GM19025 (cell line): ENCODE data around the gene COPS4.
"Not testable (repeated sequence)": the region's sequence is repeated elsewhere in the genome, so short reads cannot be mapped to it uniquely, and the experiment has no call there.

ENCODE experiments used
- ATAC-seq: cut with Tn5 transposase; IDR thresholded peaks from one replicate; pipeline ENCODE4 v1.9.1; 2021; ENCODE audit warnings: mild to moderate bottlenecking, low read depth, moderate library complexity; ENCODE audit not compliant: unreplicated experiment

The COPS4 gene

DNA sequence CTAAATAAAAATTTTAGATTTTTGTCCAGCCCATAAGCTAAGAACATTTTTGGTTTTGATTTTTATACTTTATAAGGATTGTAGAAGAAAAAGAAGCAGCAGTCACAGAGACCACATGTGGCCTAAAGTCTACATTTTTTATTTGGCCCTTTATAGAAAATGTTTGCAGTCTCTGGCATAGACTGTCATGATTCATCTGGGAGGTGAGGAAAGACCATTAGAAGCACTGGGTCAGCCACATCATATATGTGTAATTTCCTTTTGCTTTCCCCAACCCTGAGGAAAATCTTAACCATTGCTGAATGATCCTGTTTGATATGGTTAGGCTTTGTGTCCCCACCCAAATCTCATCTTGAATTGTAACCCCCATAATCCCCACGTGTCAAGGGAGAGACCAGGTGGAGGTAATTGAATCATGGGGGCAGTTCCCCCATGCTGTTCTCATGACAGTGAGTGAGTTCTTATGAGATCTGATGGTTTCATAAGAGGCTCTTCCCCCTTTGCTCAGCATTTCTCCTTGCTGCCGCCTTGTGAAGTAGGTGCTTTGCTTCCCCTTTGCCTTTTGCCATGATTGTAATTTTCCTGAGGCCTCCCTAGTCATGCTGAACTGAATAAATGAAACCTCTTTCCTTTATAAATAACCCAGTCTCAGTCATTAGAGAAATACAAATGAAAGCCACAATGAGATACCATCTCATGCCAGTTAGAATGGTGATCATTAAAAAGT, 12.1 kb upstream of the COPS4 start:
- ATAC-seq = no peak

- ATAC-seq = not testable (repeated sequence)
Measured at GRCh38 chr4:83023599-83023998, 11.4 kb upstream of the COPS4 start.

DNA sequence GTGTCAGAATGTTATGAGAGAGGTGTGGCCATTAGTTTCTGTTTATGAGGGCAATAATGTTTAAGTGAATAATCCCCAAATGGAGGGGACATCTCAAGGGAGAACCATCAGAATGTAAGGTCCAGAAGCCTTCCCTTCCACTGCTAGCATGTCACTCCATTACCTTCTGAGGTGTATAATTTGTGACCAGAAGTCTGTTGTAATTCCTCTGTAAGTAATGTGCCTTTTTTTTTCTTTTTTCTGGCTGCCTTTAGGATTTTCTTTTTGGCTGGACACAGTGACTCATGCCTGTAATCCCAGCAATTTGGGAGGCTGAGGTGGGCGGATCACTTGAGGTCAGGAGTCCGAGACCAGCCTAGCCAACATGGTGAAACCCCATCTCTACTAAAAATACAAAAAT, 10.8 kb upstream of the COPS4 start:
- no peak for ATAC-seq

DNA sequence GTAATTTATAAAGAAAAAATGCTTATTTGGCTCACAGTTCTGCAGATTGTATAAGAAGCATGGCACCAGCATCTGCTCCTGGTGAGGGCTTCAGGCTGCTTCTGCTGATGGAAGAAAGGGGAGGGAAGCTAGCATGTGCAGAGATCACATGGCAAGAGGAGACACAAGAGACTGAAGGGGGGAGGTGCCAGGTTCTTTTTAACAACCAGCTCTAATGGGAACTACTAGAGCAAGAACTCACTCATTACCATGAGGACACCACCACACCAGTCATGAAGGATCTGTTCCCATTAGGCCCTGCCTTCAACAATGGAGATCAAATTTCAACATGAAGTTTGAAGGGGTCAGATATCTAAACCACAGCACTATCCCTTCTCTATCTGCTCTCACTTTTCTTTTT, 9.4 kb upstream of the COPS4 start:
- ATAC-seq = no peak

DNA sequence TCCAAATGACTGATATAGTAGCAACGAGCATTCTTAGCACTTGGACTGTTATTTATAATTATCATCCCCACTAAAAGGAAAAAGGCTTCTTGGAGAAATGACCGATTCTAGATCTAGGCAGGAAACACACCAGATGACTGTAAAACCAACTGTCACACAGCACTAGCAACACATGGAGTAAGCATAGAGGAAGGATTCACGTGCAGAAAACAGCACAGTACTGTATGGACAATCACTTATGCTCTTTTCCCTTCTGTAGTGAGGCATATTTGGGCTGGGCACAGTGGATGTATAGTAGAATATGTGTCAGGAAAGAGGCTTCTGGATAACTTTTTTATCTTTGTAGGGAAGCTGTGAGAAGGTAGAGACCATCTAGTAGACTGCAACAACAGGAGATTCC, 6.0 kb upstream of the COPS4 start:
- ATAC-seq = no peak

- ATAC-seq = no peak
Measured at GRCh38 chr4:83029688-83030087, 5.3 kb upstream of the COPS4 start.

DNA sequence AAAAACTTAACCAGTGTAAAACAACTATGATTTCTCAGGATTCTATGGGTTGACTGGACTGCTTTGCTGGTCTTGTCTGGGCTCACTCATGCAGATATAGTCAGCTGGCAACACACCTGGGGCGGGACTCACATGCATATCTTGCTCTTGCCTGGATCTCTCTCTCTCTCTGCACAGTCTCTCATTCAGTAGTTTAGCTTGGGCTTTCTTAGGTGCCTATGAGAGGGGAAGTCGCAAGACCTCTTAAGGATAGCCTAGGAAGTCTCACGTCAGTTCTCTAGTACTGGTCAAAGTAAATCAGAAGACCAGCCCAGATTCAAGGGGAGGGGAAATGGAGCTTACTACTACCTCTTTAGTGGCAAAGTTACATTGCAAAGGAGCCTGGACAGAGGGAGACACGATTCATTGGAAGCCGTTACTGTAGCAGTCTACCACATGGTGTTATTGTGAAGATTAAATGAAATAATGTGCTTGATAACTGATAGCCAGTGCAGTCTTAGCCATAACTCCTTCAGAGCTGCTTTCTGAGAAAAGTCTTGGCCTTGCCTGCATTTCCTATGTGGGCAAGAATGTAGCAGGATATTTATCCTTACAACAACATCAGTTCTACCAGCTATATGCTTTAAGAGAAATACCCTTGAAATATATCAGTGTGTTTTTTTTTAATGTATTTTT, 2.1 kb downstream of the COPS4 start:
- ATAC-seq = no peak

DNA sequence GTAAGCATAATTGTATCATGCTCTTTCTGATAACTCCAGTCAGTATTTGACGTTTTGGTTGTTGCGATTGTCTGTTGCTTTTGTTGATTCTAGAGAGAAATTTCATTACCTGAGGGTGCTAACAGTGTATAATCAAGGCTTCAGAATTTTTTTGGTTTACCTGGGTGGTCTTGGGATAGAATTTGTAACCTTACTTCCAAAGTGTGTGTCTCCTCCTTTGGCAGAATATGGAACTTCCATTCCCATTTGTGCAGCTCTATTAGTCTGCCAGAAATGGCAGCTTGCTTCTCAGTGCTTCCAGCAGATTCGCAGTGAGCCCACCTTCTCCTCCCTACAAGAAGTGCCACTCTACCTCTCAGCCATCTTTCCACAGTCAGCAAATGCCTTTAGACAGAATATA, 5.3 kb downstream of the COPS4 start:
- no peak for ATAC-seq

DNA sequence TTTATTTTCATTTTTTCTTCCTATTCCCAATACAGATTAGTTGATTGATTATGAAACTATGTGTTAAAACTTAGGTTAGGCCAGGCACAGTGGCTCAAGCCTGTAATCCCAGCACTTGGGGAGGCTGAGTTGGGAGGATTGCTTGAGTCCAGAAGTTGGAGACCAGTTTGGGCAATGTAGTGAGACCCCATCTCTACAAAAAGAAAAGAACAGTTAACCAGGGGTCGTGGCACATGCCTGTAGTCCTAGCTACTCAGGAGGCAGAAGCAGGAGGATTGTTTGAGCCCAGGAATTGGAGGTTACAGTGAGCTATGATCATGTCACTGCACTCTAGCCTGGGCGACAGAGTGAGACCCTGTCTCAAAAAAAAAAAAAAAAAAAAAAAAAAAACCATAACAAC, 8.2 kb downstream of the COPS4 start:
- not testable (repeated sequence) for ATAC-seq

GRCh38 chr4:83043801-83044407, 8.9 kb downstream of the COPS4 start:
- no peak for ATAC-seq

DNA sequence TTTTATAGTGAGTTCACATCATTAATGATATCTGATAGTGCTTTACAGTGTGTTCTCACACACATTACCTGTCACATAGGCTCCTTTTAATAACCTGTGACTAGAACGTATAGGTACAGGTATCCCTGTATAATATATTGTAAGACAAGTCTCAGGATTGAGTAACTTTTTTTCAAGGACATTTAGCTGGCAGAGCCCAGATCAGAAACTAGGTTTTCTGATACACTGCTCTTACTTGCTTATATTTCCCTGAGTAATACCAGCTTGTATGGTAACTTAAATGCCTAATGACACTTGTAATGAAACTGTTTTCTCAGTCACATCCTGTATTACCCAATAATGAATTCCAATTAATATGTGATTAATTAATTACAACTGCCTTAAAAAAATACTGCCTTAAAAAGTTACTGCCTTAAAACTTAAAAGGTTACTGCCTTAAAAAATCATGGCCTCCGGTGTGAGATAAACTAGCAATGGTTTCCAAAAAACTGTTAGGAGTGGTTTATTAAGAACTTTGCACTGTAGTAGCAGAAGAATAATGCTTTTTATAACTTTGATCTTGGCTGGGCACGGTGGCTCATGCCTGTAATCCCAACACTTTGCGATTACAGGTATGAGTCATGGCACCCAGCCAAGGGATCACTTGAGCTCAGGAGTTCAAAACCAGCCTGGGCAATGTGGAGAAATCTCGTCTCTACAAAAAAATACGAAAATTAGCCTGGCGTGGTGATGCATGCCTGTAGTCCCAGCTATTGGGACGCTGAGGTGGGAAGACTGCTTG, 11.9 kb downstream of the COPS4 start:
- ATAC-seq = no peak

DNA sequence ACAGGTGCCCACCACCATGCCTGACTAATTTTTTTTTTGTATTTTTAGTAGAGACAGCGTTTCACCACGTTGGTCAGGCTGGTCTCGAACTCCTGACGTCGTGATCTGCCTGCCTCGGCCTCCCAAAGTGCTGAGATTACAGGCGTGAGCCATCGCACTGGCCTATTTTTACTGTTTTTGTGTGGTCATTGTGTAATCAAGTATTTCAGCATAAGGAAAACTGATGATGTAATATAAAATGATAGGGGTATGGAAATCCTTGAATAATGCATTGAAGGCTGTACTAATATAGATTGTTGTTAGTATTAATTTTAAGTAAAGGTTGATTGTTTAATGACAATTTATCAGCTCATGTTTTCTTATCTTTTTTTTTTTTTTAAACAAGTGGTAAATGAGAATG, 13.8 kb downstream of the COPS4 start:
- ATAC-seq = not testable (repeated sequence)

DNA sequence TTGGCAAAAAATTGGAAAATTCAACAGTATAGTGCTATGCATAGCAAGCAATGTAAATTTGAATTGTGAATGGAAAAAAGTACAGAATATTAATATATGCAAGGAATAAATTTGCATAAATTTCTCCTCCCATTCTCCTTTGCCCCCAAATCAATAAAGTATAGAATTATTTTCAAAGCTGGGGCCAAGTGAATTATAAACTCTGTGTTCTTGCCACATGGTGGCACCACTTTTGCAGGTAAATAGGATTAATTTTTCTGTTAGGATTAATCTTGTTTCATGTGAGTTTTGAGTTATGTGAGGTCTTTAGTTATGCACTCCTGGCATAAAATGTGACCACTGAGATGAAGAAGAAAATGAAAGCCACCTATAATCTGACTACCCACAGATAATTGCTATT, 19.9 kb downstream of the COPS4 start:
- ATAC-seq = no peak

- no peak for ATAC-seq
Measured at GRCh38 chr4:83062739-83063138, 27.8 kb downstream of the COPS4 start.

- no peak for ATAC-seq
Measured at GRCh38 chr4:83065266-83065665, 30.3 kb downstream of the COPS4 start.

GRCh38 chr4:83067058-83067639, 32.2 kb downstream of the COPS4 start:
- ATAC-seq = no peak

GRCh38 chr4:83071116-83071515, 36.1 kb downstream of the COPS4 start:
- no peak for ATAC-seq

- ATAC-seq = no peak
Measured at GRCh38 chr4:83074086-83074704, 39.2 kb downstream of the COPS4 start.

GRCh38 chr4:83074783-83075182, 39.8 kb downstream of the COPS4 start:
- not testable (repeated sequence) for ATAC-seq
